Neuron (in vitro differentiated cells): ENCODE data around the gene HOXD1.

Experiments
- H2AFZ ChIP-seq: one replicate; pipeline ENCODE4 v1.6.1; 2013; ENCODE audit warnings: low read depth, mild to moderate bottlenecking, inconsistent platforms, low read length, moderate library complexity
- H3K27me3 ChIP-seq: one replicate; pipeline ENCODE4 v1.6.1; 2013; ENCODE audit warnings: low read length; ENCODE audit not compliant: insufficient read depth
- H3K36me3 ChIP-seq: one replicate; pipeline ENCODE4 v1.6.1; 2013; ENCODE audit warnings: low read length; ENCODE audit not compliant: insufficient read depth
- H3K4me1 ChIP-seq: one replicate; pipeline ENCODE4 v1.6.1; 2013; ENCODE audit warnings: low read length; ENCODE audit not compliant: insufficient read depth
- H3K4me3 ChIP-seq: 2 replicates; pipeline ENCODE4 v1.5.1; 2013; ENCODE audit warnings: mild to moderate bottlenecking, low read length, moderate library complexity
- H3K9me3 ChIP-seq: one replicate; pipeline ENCODE4 v1.6.1; 2013; ENCODE audit warnings: low read length

HOXD1 gene

DNA sequence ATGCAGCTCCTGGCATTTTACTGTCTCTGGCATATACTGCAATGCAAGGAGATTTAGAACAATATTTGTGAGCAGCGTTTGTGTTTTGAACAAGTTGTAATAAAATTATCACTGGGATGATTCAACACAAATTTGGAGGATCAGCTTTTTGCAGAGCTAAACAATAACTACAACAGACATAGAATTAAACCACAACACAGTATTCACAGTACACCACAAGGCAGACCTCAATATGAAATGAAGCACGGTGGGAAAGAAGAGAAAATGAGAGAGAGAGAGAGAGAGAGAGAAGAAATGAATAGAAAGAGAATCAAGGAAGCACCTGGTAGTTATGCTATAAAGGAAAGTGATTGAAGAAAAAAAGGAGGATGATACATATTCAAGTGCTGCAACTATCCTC is 39.4 kb downstream of the HOXD1 start:
- H3K9me3 ChIP-seq, result no peaks in the 10 kb centered on the region
- H2AFZ ChIP-seq, result no peak overlapping the region
- no peaks in the 10 kb centered on the region for H3K4me1 ChIP-seq
- peaks cover 10% of the 10 kb centered on the region for H3K27me3 ChIP-seq
- no peak overlapping the region for H3K4me3 ChIP-seq
- no peaks in the 10 kb centered on the region for H3K36me3 ChIP-seq

DNA sequence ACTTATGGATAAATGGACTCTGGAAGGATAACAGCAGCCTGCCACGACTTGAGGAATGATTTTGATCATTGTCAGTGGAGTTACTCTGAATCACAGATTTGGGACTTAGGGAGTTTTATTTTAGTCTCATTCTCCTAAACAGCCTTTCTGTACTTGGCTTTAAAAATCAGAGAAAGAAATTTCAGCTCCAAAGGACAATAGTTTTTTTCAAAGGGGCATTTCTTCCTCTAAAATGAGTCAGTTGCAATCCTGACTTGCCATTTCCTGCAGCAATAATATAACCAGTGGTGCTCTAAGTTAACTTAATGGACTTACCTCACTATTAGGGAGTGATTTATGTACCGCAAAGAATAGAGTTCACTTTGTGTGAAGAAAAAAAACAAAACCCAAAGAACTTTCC is 45.7 kb downstream of the HOXD1 start:
- no peaks in the 10 kb centered on the region for H3K4me1 ChIP-seq

DNA sequence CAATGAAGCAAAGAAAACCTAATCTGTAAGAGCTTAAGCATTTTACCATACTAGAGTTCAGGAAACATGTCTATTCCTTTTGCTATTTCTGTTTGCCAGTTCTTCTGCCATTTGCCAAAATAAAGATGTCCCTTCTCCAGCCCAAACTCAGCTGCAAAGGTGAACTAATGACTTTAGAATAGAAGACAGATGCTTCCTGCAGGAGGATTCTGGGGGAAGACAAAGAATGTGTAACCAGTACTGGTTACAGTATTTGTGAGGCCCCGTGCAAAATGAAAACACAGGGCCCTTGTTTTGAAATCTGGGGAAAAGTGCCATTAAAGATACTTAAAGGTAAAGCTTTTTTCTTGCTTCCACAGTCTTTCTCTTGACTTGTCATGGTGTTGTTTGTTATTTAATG is 46.5 kb downstream of the HOXD1 start:
- Histone ChIP-seq H3K9me3 (no peaks in the 10 kb centered on the region), H3K27me3 (no peaks in the 10 kb centered on the region), H3K4me1 (no peaks in the 10 kb centered on the region), H3K4me3 (no peak overlapping the region), H3K36me3 (no peaks in the 10 kb centered on the region), H2AFZ (no peak overlapping the region)

More for the DNA sequence above, 45.7 kb downstream of the HOXD1 start:
- H3K9me3 ChIP-seq, result no peaks in the 10 kb centered on the region
- no peaks in the 10 kb centered on the region for H3K36me3 ChIP-seq
- H3K27me3 ChIP-seq, result no peaks in the 10 kb centered on the region
- no peak overlapping the region for H3K4me3 ChIP-seq
- no peak overlapping the region for H2AFZ ChIP-seq

DNA sequence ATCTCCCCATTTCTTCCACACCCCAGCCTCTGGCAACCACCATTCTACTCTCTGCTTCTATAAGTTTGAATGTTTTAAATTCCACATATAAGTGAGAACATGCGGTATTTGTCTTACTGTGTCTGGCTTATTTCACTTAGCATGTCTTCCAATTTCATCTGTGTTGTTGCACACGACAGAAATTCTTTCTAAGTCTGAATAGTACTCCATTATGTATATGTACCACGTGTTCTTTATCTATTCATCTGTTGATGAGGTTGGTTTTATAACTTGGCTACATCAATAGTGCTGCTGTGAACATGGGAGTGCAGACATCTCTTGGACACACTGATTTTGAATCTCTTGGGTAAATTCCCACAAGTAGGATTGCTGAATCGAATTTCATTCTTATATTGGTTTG is 49.0 kb downstream of the HOXD1 start:
- no peaks in the 10 kb centered on the region for H3K4me1 ChIP-seq
- no peak overlapping the region for H2AFZ ChIP-seq
- no peak overlapping the region for H3K4me3 ChIP-seq
- H3K36me3 ChIP-seq, result no peaks in the 10 kb centered on the region
- no peaks in the 10 kb centered on the region for H3K27me3 ChIP-seq
- H3K9me3 ChIP-seq, result no peaks in the 10 kb centered on the region

DNA sequence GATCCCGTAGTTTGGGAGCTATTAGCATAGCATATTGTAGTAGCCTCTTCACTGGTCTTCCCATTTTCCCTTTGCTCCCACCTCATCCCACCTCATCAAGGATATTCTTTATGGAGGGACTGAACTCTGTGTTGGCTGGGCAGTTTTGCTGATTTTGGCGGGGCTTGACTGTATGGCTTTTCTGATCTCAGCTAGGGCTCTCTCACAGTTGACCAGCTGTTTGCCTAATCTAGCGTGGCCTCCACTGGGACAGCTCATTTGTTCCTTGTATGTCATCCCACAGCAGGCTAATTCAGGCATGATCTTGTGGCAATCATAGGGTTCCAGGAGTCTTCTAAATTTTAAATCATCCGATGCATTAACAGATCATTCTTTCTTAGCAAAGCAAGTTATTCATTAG is 50.6 kb downstream of the HOXD1 start:
- H2AFZ ChIP-seq, result no peak overlapping the region

DNA sequence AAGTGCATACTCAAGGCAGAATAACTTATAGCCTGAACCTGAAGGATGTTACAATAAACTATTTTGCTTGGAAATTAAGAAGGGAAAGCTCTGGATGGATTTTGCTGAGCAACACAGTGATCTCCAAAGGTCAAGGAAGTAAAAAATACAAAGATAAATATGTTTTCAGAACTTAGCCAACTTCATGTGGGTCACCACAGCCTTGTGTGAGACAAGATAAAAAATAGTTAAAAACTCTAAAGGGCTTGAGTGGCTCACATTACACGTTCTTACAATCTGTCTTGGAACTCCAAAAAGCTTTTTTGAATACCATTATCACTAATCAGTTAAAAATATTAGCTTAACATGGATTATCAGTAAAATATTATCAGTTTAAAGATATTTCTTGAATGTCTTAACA is 51.8 kb downstream of the HOXD1 start:
- H3K36me3 ChIP-seq, result no peaks in the 10 kb centered on the region
- H3K9me3 ChIP-seq, result no peaks in the 10 kb centered on the region
- H3K4me3 ChIP-seq, result no peak overlapping the region
- no peaks in the 10 kb centered on the region for H3K4me1 ChIP-seq
- no peaks in the 10 kb centered on the region for H3K27me3 ChIP-seq
- H2AFZ ChIP-seq, result no peak overlapping the region

More for the DNA sequence above, 50.6 kb downstream of the HOXD1 start:
- H3K36me3 ChIP-seq, result no peaks in the 10 kb centered on the region
- no peak overlapping the region for H3K4me3 ChIP-seq
- no peaks in the 10 kb centered on the region for H3K27me3 ChIP-seq
- no peaks in the 10 kb centered on the region for H3K4me1 ChIP-seq
- H3K9me3 ChIP-seq, result no peaks in the 10 kb centered on the region
